ENCODE results near the gene OXT.

DNA sequence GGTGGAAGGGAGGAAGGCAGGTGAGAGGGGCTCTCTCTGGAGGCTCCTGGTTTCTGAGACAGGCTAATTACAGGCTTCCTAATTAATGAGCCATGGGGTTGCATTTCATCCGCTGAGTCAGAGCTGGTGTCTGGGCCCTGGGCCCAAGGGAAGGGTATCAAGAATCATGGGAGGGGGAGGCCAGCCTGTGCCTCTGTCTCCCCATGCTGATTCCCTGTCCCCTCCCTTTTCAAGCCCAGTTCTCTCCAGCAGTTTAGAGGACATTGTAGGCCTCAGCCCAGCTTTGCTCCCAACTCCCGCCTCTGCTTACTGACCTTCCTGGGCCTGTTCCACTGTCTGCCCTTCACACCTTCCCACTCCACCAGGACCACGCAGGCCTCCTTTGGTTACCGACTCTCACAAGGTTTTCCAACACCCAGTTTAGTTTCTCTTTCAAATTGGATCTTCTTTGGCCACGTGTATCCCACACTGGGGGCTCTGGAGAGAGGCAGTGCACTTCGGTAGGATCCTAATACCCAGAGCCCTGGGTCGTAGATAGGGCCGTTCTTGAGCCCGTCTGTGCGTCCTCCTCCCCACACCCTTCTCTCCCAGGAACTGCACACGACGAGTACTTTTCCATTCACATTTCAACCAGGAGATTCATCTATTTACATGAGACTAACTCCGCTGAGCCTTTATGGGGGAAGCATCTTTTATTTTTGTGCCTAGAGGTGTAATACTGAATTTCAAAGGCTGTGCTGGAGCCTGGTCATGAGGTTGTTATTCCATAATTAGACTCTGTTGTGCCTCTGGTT, 31.4 kb downstream of the OXT start:
- TF ChIP-seq, protein P1, sequence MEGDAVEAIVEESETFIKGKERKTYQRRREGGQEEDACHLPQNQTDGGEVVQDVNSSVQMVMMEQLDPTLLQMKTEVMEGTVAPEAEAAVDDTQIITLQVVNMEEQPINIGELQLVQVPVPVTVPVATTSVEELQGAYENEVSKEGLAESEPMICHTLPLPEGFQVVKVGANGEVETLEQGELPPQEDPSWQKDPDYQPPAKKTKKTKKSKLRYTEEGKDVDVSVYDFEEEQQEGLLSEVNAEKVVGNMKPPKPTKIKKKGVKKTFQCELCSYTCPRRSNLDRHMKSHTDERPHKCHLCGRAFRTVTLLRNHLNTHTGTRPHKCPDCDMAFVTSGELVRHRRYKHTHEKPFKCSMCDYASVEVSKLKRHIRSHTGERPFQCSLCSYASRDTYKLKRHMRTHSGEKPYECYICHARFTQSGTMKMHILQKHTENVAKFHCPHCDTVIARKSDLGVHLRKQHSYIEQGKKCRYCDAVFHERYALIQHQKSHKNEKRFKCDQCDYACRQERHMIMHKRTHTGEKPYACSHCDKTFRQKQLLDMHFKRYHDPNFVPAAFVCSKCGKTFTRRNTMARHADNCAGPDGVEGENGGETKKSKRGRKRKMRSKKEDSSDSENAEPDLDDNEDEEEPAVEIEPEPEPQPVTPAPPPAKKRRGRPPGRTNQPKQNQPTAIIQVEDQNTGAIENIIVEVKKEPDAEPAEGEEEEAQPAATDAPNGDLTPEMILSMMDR (IDR thresholded peaks at IDR 0.05; ENCODE audit: extremely low read depth in 1 of 2, insufficient read depth in 1 of 2, low read depth in 1 of 2, low read length in 2 of 2) = no peak
- TF ChIP-seq POLR2AphosphoS5 (IDR thresholded peaks at IDR 0.05; ENCODE audit: insufficient read depth, low read depth, low read length) (no peak), MYC (IDR thresholded peaks at IDR 0.05; ENCODE audit: low read depth, low read length) (no peak), JUN (IDR thresholded peaks at IDR 0.05; ENCODE audit: borderline replicate concordance, insufficient read depth, insufficient read length, low read depth) (no peak), EZH2 (IDR thresholded peaks at IDR 0.05; ENCODE audit: borderline replicate concordance, low read depth, low read length, severe bottlenecking) (no peak), POLR2A (IDR thresholded peaks at IDR 0.05; ENCODE audit: low read depth, low read length) (no peak)

All from endothelial cell of umbilical vein (primary cell).